Activated CD8-positive, alpha-beta memory T cell treated with anti-CD3 and anti-CD28 coated beads, Interleukin-2, amount 10 ng/mL, durations not matched to agents 7 days and 5 days (primary cell): Measurements from ENCODE around the gene ESYT2. TPM values are rescaled to one million over a fixed set of nuclear protein-coding genes. Genes with fewer than 3 reads are reported as not detected.
"Not testable (repeated sequence)": the region's sequence is repeated elsewhere in the genome, so short reads cannot be mapped to it uniquely, and the experiment has no call there.

Experiments used
- ATAC-seq: fragments of 150-1000 bp; cut with Tn5 transposase; one replicate; pipeline ENCODE4 v1.10.0; 2021; ENCODE audit warnings: moderate library complexity
- CTCF ChIA-PET: fragments of 350-600 bp; sonication (Branson Sonifier 250); formaldehyde crosslinking; loops from one replicate; lab custom pipeline; 2021; ENCODE audit warnings: antibody characterized with exemption; lab: Charles Lee
- DNase-seq: peaks from one replicate; pipeline ENCODE4 v3.0.0-alpha.2; 2020
- H3K27ac Mint-ChIP-seq: one replicate; pipeline ENCODE4 v1.8.0; 2021; ENCODE audit warnings: mild to moderate bottlenecking, mixed read lengths
- H3K27me3 Mint-ChIP-seq: one replicate; pipeline ENCODE4 v1.8.0; 2021; ENCODE audit warnings: mixed read lengths
- H3K36me3 Mint-ChIP-seq: one replicate; pipeline ENCODE4 v1.8.0; 2021; ENCODE audit warnings: mild to moderate bottlenecking, mixed read lengths
- H3K4me1 Mint-ChIP-seq: one replicate; pipeline ENCODE4 v1.8.0; 2021; ENCODE audit warnings: mixed read lengths
- H3K4me3 Mint-ChIP-seq: one replicate; pipeline ENCODE4 v1.8.0; 2021; ENCODE audit warnings: mild to moderate bottlenecking, moderate library complexity, mixed read lengths
- H3K9me3 Mint-ChIP-seq: one replicate; pipeline ENCODE4 v1.8.0; 2022; ENCODE audit warnings: low read depth, mixed read lengths
- total RNA-seq, 2 experiments: library from RNA; stranded (reverse); gene quantifications; one replicate each; pipeline ENCODE4 v1.2.3, GENCODE V29; 2021

ESYT2 gene
- 10 to 100 TPM; 79.8 to 86.0 TPM for total RNA-seq

GRCh38 chr7:158829342-158830210 lies at the start of gene ESYT2:
Gene ESYT2, minus strand, starts transcription at chr7:158829509. Its CDS starts 91 bp downstream, at chr7:158829418.
- ATAC-seq (peak; percentile 81), DNase-seq (peak; percentile 98)
- H3K27ac Mint-ChIP-seq, result peak within 1 kb of the TSS; percentile 93
- H3K36me3 Mint-ChIP-seq, result peaks cover 20% of the 10 kb centered on the region
- peaks cover 5% of the 10 kb centered on the region for H3K27me3 Mint-ChIP-seq
- CTCF ChIA-PET, result interaction anchor here (0.7 to 1.8 kb wide), 9 partner anchors 11 to 147 kb away, joined by 3 to 8 read pairs (median 4); partner anchors contain the start of gene DYNC2I1
- H3K9me3 Mint-ChIP-seq, result no peaks in the 10 kb centered on the region
- peaks cover 31% of the 10 kb centered on the region for H3K4me1 Mint-ChIP-seq
- peak within 1 kb of the TSS; percentile 88 for H3K4me3 Mint-ChIP-seq

- H3K4me3 Mint-ChIP-seq, CTCF ChIA-PET, DNase-seq, ATAC-seq, H3K9me3 Mint-ChIP-seq, H3K27ac Mint-ChIP-seq, H3K4me1 Mint-ChIP-seq, H3K27me3 Mint-ChIP-seq: not testable (repeated sequence)
- H3K36me3 Mint-ChIP-seq, result peaks cover 13% of the 10 kb centered on the region
Measured at GRCh38 chr7:158878151-158879079, 49.1 kb upstream of the ESYT2 start.

GRCh38 chr7:158876984-158877383 lies 47.7 kb upstream of the ESYT2 start:
- Mint-ChIP-seq H3K4me1 (no peaks in the 10 kb centered on the region), H3K27ac (no peak overlapping the region), H3K4me3 (no peak overlapping the region), H3K36me3 (peaks cover 15% of the 10 kb centered on the region), H3K27me3 (no peaks in the 10 kb centered on the region), H3K9me3 (no peaks in the 10 kb centered on the region)
- CTCF ChIA-PET, result no interaction called here
- DNase-seq (no peak), ATAC-seq (no peak)

GRCh38 chr7:158869876-158870275 lies 40.6 kb upstream of the ESYT2 start:
- CTCF ChIA-PET, result no interaction called here
- H3K36me3 Mint-ChIP-seq, result peaks cover 10% of the 10 kb centered on the region
- no peak overlapping the region for H3K4me3 Mint-ChIP-seq
- H3K4me1 Mint-ChIP-seq, result peaks cover 19% of the 10 kb centered on the region
- no peak for DNase-seq
- no peaks in the 10 kb centered on the region for H3K9me3 Mint-ChIP-seq
- H3K27ac Mint-ChIP-seq, result no peak overlapping the region
- ATAC-seq, result no peak
- H3K27me3 Mint-ChIP-seq, result no peaks in the 10 kb centered on the region

- ATAC-seq, result peak; percentile 11
- Mint-ChIP-seq H3K27ac (no peak overlapping the region), H3K27me3 (no peaks in the 10 kb centered on the region), H3K4me1 (peaks cover 29% of the 10 kb centered on the region), H3K9me3 (no peaks in the 10 kb centered on the region), H3K4me3 (no peak overlapping the region), H3K36me3 (peaks cover 10% of the 10 kb centered on the region)
- CTCF ChIA-PET, result interaction anchor here (1.4 kb wide), 1 partner anchor 108 kb away, joined by 5 read pairs; no protein-coding TSS in a partner anchor
- DNase-seq, result no peak
Measured at GRCh38 chr7:158868764-158869410, 39.6 kb upstream of the ESYT2 start.

GRCh38 chr7:158867214-158867984 lies 38.1 kb upstream of the ESYT2 start:
- H3K4me3 Mint-ChIP-seq, result no peak overlapping the region
- no peak for ATAC-seq
- CTCF ChIA-PET, result interaction anchor here (1.4 to 4.7 kb wide), 2 partner anchors 109 kb away, joined by 5 to 19 read pairs; no protein-coding TSS in a partner anchor
- peaks cover 38% of the 10 kb centered on the region for H3K4me1 Mint-ChIP-seq
- H3K27me3 Mint-ChIP-seq, result no peaks in the 10 kb centered on the region
- H3K36me3 Mint-ChIP-seq, result peaks cover 8% of the 10 kb centered on the region
- H3K9me3 Mint-ChIP-seq, result no peaks in the 10 kb centered on the region
- DNase-seq, result no peak
- H3K27ac Mint-ChIP-seq, result no peak overlapping the region

GRCh38 chr7:158865977-158866376 lies 36.7 kb upstream of the ESYT2 start:
- peaks cover 3% of the 10 kb centered on the region for H3K36me3 Mint-ChIP-seq
- no peak overlapping the region for H3K27ac Mint-ChIP-seq
- H3K9me3 Mint-ChIP-seq, result no peaks in the 10 kb centered on the region
- no peak overlapping the region for H3K4me3 Mint-ChIP-seq
- CTCF ChIA-PET, result interaction anchor here (4.7 kb wide), 1 partner anchor 111 kb away, joined by 19 read pairs; no protein-coding TSS in a partner anchor
- peaks cover 41% of the 10 kb centered on the region for H3K4me1 Mint-ChIP-seq
- H3K27me3 Mint-ChIP-seq, result no peaks in the 10 kb centered on the region
- ATAC-seq (no peak), DNase-seq (no peak)

- Mint-ChIP-seq H3K4me1 (peaks cover 40% of the 10 kb centered on the region), H3K9me3 (no peaks in the 10 kb centered on the region), H3K27ac (peak overlapping the region; percentile 0), H3K36me3 (no peaks in the 10 kb centered on the region), H3K27me3 (no peaks in the 10 kb centered on the region), H3K4me3 (no peak overlapping the region)
- ATAC-seq (no peak), DNase-seq (no peak)
- CTCF ChIA-PET, result interaction anchor here (4.7 kb wide), 1 partner anchor 111 kb away, joined by 19 read pairs; no protein-coding TSS in a partner anchor
Measured at GRCh38 chr7:158865462-158865922, 36.2 kb upstream of the ESYT2 start.

- Mint-ChIP-seq H3K9me3 (no peaks in the 10 kb centered on the region), H3K36me3 (no peaks in the 10 kb centered on the region), H3K27ac (peak overlapping the region; percentile 85), H3K4me1 (peaks cover 40% of the 10 kb centered on the region), H3K4me3 (no peak overlapping the region), H3K27me3 (no peaks in the 10 kb centered on the region)
- no peak for DNase-seq
- ATAC-seq, result no peak
- CTCF ChIA-PET, result interaction anchor here (1.1 to 4.7 kb wide), 4 partner anchors 20 to 208 kb away, joined by 3 to 19 read pairs (median 5); no protein-coding TSS in a partner anchor
Measured at GRCh38 chr7:158864833-158865232, 35.5 kb upstream of the ESYT2 start.

GRCh38 chr7:158864507-158864820 lies 35.2 kb upstream of the ESYT2 start:
- DNase-seq (no peak), ATAC-seq (no peak)
- CTCF ChIA-PET, result interaction anchor here (0.6 to 4.7 kb wide), 8 partner anchors 9 to 208 kb away, joined by 3 to 19 read pairs (median 4); no protein-coding TSS in a partner anchor
- Mint-ChIP-seq H3K36me3 (no peaks in the 10 kb centered on the region), H3K27me3 (no peaks in the 10 kb centered on the region), H3K4me3 (peak overlapping the region; percentile 72), H3K4me1 (peaks cover 40% of the 10 kb centered on the region), H3K9me3 (no peaks in the 10 kb centered on the region), H3K27ac (peak overlapping the region; percentile 85)

GRCh38 chr7:158863611-158864506 lies 34.5 kb upstream of the ESYT2 start:
- H3K27ac Mint-ChIP-seq, result peak overlapping the region; percentile 85
- H3K9me3 Mint-ChIP-seq, result no peaks in the 10 kb centered on the region
- no peaks in the 10 kb centered on the region for H3K36me3 Mint-ChIP-seq
- H3K4me3 Mint-ChIP-seq, result peak overlapping the region; percentile 72
- ATAC-seq, result peak; percentile 68
- CTCF ChIA-PET, result interaction anchor here (0.6 to 4.7 kb wide), 10 partner anchors 8 to 208 kb away, joined by 3 to 19 read pairs (median 4); partner anchors contain the start of gene NCAPG2
- H3K27me3 Mint-ChIP-seq, result no peaks in the 10 kb centered on the region
- DNase-seq, result peak; percentile 64
- peaks cover 45% of the 10 kb centered on the region for H3K4me1 Mint-ChIP-seq
